OCI-LY7 (cell line): Measurements from ENCODE around the gene VOPP1. TPM values are rescaled to one million over a fixed set of nuclear protein-coding genes. Genes with fewer than 3 reads are reported as not detected.

Source experiments
- BruUV-seq: library from RNA; stranded (reverse); fragments of 400-500 nt; replicated peaks from 2 replicates; lab custom pipeline; 2021; lab: Mats Ljungman, UMichigan
- CTCF ChIA-PET: fragments of 300-600 bp; sonication (Branson Sonifier 250); formaldehyde crosslinking; loops from one replicate; lab custom pipeline; 2022; ENCODE audit warnings: antibody characterized with exemption; ENCODE audit not compliant: unreplicated experiment; lab: Charles Lee
- POLR2A ChIA-PET: fragments of 300-600 bp; sonication (Branson Sonifier 250); formaldehyde crosslinking; loops from one replicate; lab custom pipeline; 2022; ENCODE audit warnings: antibody characterized with exemption; lab: Charles Lee
- DNase-seq: peaks from one replicate; pipeline ENCODE4 v3.0.0-alpha.2; 2015; ENCODE audit warnings: low spot score
- H2AFZ ChIP-seq: fragments of 200-600 bp; sonication (generic), shearing (Covaris generic); 2 replicates; pipeline ENCODE4 v1.6.1; 2014; ENCODE audit warnings: mild to moderate bottlenecking, antibody characterized with exemption, low read length, moderate library complexity
- H3K27ac ChIP-seq: fragments of 200-600 bp; sonication (generic); 2 replicates; pipeline ENCODE4 v1.5.1; 2014; ENCODE audit warnings: mixed run types, low read depth, mild to moderate bottlenecking, moderate library complexity, low read length, inconsistent platforms; ENCODE audit not compliant: poor library complexity, severe bottlenecking
- H3K36me3 ChIP-seq: fragments of 200-600 bp; sonication (generic); 2 replicates; pipeline ENCODE4 v1.6.1; 2014; ENCODE audit warnings: mild to moderate bottlenecking, antibody characterized with exemption, low read length, moderate library complexity, mixed read lengths; ENCODE audit not compliant: insufficient read depth
- H3K4me1 ChIP-seq: fragments of 200-600 bp; sonication (generic); 2 replicates; pipeline ENCODE4 v1.5.1; 2014; ENCODE audit warnings: mild to moderate bottlenecking, low read length; ENCODE audit not compliant: insufficient read depth, poor library complexity, severe bottlenecking
- H3K4me2 ChIP-seq: fragments of 200-600 bp; sonication (generic); 2 replicates; pipeline ENCODE4 v1.6.1; 2014; ENCODE audit warnings: mild to moderate bottlenecking, low read length
- H3K4me3 ChIP-seq: fragments of 200-600 bp; sonication (generic); 2 replicates; pipeline ENCODE4 v1.5.1; 2014; ENCODE audit warnings: mild to moderate bottlenecking, low read depth, low read length; ENCODE audit not compliant: poor library complexity, severe bottlenecking
- H3K79me2 ChIP-seq: fragments of 200-600 bp; sonication (generic); 2 replicates; pipeline ENCODE4 v1.6.1; 2016; ENCODE audit warnings: low read depth, mild to moderate bottlenecking, low read length, moderate library complexity, mixed read lengths; ENCODE audit not compliant: insufficient read depth
- H3K9me2 ChIP-seq: fragments of 200-600 bp; sonication (generic); 2 replicates; pipeline ENCODE4 v1.6.1; 2016; ENCODE audit warnings: mild to moderate bottlenecking, low read length, mixed read lengths; ENCODE audit not compliant: insufficient read depth
- H3K9me3 ChIP-seq: fragments of 200-600 bp; sonication (generic); 2 replicates; pipeline ENCODE4 v1.6.1; 2014; ENCODE audit warnings: mild to moderate bottlenecking, mixed run types, low read length, mixed read lengths
- H4K20me1 ChIP-seq: fragments of 200-600 bp; sonication (generic); 2 replicates; pipeline ENCODE4 v1.6.1; 2014; ENCODE audit warnings: mild to moderate bottlenecking, antibody characterized with exemption, low read length, moderate library complexity, mixed read lengths; ENCODE audit not compliant: insufficient read depth
- CTCF ChIP-seq: fragments of 200-600 bp; sonication (generic); conservative IDR thresholded peaks from 2 replicates; pipeline ENCODE4 v1.5.1; 2014; ENCODE audit warnings: mild to moderate bottlenecking, antibody characterized with exemption, low read length, moderate library complexity, mixed read lengths
- EZH2phosphoT487 ChIP-seq: fragments of 200-600 bp; sonication (generic); IDR thresholded peaks from 2 replicates; pipeline ENCODE4 v1.6.1; 2018; ENCODE audit warnings: low read depth, borderline replicate concordance, mild to moderate bottlenecking, mixed run types, antibody characterized with exemption, low read length, moderate library complexity, mixed read lengths
- intact Hi-C: fragments of 100-400 bp; cut with micrococcal nuclease; formaldehyde crosslinking; loops from one replicate; pipeline ENCODE4 v1.10.0; 2022; ENCODE audit not compliant: unreplicated experiment
- total RNA-seq, 2 experiments: library from RNA; depleted of rRNA in 1 of 2; stranded (reverse); fragments of >200 nt in 1 of 2; shearing (Covaris generic) in 1 of 2; gene quantifications; 2 replicates each; pipeline ENCODE4 v1.2.3, GENCODE V29; 2014 to 2022

Gene VOPP1
- total RNA-seq, 2 experiments from 2014 or later: 68.8 to 72.1 TPM

GRCh38 chr7:55449205-55449991, 122.9 kb downstream of the VOPP1 start:
- Histone ChIP-seq H3K9me2 (no peaks in the 10 kb centered on the region), H3K4me3 (no peak overlapping the region), H4K20me1 (no peaks in the 10 kb centered on the region), H3K36me3 (no peaks in the 10 kb centered on the region), H3K79me2 (no peaks in the 10 kb centered on the region), H3K27ac (no peak overlapping the region), H3K9me3 (no peaks in the 10 kb centered on the region), H3K4me1 (no peaks in the 10 kb centered on the region), H3K4me2 (no peak overlapping the region), H2AFZ (no peak overlapping the region)
- TF ChIP-seq EZH2phosphoT487 (no peak), CTCF (no peak)
- intact Hi-C loops: no loop called here
- CTCF ChIA-PET: no interaction called here
- POLR2A ChIA-PET: no interaction called here
- BruUV-seq: no TSS peak
- DNase-seq: no peak

- H2AFZ ChIP-seq: no peak overlapping the region
- H3K9me2 ChIP-seq: no peaks in the 10 kb centered on the region
- BruUV-seq: no TSS peak
- no peak overlapping the region for H3K4me2 ChIP-seq
- no peaks in the 10 kb centered on the region for H3K9me3 ChIP-seq
- POLR2A ChIA-PET: no interaction called here
- no peak for TF ChIP-seq EZH2phosphoT487
- no peak for TF ChIP-seq CTCF
- no peaks in the 10 kb centered on the region for H3K79me2 ChIP-seq
- CTCF ChIA-PET: no interaction called here
- intact Hi-C loops: no loop called here
- no peaks in the 10 kb centered on the region for H4K20me1 ChIP-seq
- no peaks in the 10 kb centered on the region for H3K4me1 ChIP-seq
- no peak overlapping the region for H3K4me3 ChIP-seq
- no peak overlapping the region for H3K27ac ChIP-seq
- DNase-seq: no peak
- H3K36me3 ChIP-seq: no peaks in the 10 kb centered on the region
Measured at GRCh38 chr7:55448526-55448925, 123.8 kb downstream of the VOPP1 start.

GRCh38 chr7:55444786-55445185, 127.5 kb downstream of the VOPP1 start:
- no TSS peak for BruUV-seq
- POLR2A ChIA-PET: no interaction called here
- CTCF ChIA-PET: no interaction called here

More at GRCh38 chr7:55444786-55445185, 127.5 kb downstream of the VOPP1 start:
- DNase-seq: no peak
- no peaks in the 10 kb centered on the region for H3K36me3 ChIP-seq
- H2AFZ ChIP-seq: no peak overlapping the region
- no peaks in the 10 kb centered on the region for H3K79me2 ChIP-seq
- H3K9me3 ChIP-seq: no peaks in the 10 kb centered on the region
- intact Hi-C loops: no loop called here
- TF ChIP-seq CTCF (no peak), EZH2phosphoT487 (no peak)
- no peak overlapping the region for H3K4me3 ChIP-seq
- H3K4me1 ChIP-seq: no peaks in the 10 kb centered on the region
- H3K4me2 ChIP-seq: no peak overlapping the region
- H3K9me2 ChIP-seq: no peaks in the 10 kb centered on the region
- no peak overlapping the region for H3K27ac ChIP-seq
- no peaks in the 10 kb centered on the region for H4K20me1 ChIP-seq
